ENCODE measurements around the gene HGF.

Gene HGF

GRCh38 chr7:81715984-81716588, 53.8 kb downstream of the HGF start:
- Histone ChIP-seq H3K4me3 (ENCODE audit: low read depth, low read length) (no peak overlapping the region), H3K27ac (ENCODE audit: low read depth, low read length) (no peak overlapping the region), H3K27me3 (ENCODE audit: control insufficient read depth, insufficient read depth, low read length) (no peaks in the 10 kb centered on the region)

GRCh38 chr7:81714306-81714705, 55.5 kb downstream of the HGF start:
- Histone ChIP-seq H3K36me3 (ENCODE audit: control insufficient read depth, insufficient read depth, low read length) (no peaks in the 10 kb centered on the region), H3K4me3 (ENCODE audit: low read depth, low read length) (no peak overlapping the region), H3K27me3 (ENCODE audit: control insufficient read depth, insufficient read depth, low read length) (no peaks in the 10 kb centered on the region), H3K27ac (ENCODE audit: low read depth, low read length) (no peak overlapping the region), H3K9me3 (ENCODE audit: control insufficient read depth, insufficient read depth, low read length) (no peaks in the 10 kb centered on the region), H3K9ac (ENCODE audit: low read depth, low read length) (no peak overlapping the region), H3K4me1 (ENCODE audit: control insufficient read depth, insufficient read depth, low read length) (no peaks in the 10 kb centered on the region)

More at GRCh38 chr7:81715984-81716588, 53.8 kb downstream of the HGF start:
- Histone ChIP-seq H3K9me3 (ENCODE audit: control insufficient read depth, insufficient read depth, low read length) (no peaks in the 10 kb centered on the region), H3K4me1 (ENCODE audit: control insufficient read depth, insufficient read depth, low read length) (no peaks in the 10 kb centered on the region), H3K36me3 (ENCODE audit: control insufficient read depth, insufficient read depth, low read length) (no peaks in the 10 kb centered on the region), H3K9ac (ENCODE audit: low read depth, low read length) (no peak overlapping the region)

- Histone ChIP-seq H3K27me3 (ENCODE audit: control insufficient read depth, insufficient read depth, low read length) (no peaks in the 10 kb centered on the region), H3K9ac (ENCODE audit: low read depth, low read length) (no peak overlapping the region), H3K36me3 (ENCODE audit: control insufficient read depth, insufficient read depth, low read length) (no peaks in the 10 kb centered on the region), H3K9me3 (ENCODE audit: control insufficient read depth, insufficient read depth, low read length) (no peaks in the 10 kb centered on the region), H3K4me3 (ENCODE audit: low read depth, low read length) (no peak overlapping the region), H3K27ac (ENCODE audit: low read depth, low read length) (no peak overlapping the region), H3K4me1 (ENCODE audit: control insufficient read depth, insufficient read depth, low read length) (peaks cover 8% of the 10 kb centered on the region; the same call in 1 of the 2 replicates)
These were observed 59.1 kb downstream of the HGF start for GRCh38 chr7:81710751-81711150.

- peaks cover 13% of the 10 kb centered on the region; the same call in 1 of the 2 replicates for H3K4me1 ChIP-seq (ENCODE audit: control insufficient read depth, insufficient read depth, low read length)
- H3K27ac ChIP-seq (ENCODE audit: low read depth, low read length), result no peak overlapping the region
- no peak overlapping the region for H3K4me3 ChIP-seq (ENCODE audit: low read depth, low read length)
- no peaks in the 10 kb centered on the region for H3K27me3 ChIP-seq (ENCODE audit: control insufficient read depth, insufficient read depth, low read length)
- no peaks in the 10 kb centered on the region for H3K9me3 ChIP-seq (ENCODE audit: control insufficient read depth, insufficient read depth, low read length)
- H3K9ac ChIP-seq (ENCODE audit: low read depth, low read length), result no peak overlapping the region
- no peaks in the 10 kb centered on the region for H3K36me3 ChIP-seq (ENCODE audit: control insufficient read depth, insufficient read depth, low read length)
These were observed 60.0 kb downstream of the HGF start for GRCh38 chr7:81709836-81710235.

- no peaks in the 10 kb centered on the region for H3K27me3 ChIP-seq (ENCODE audit: control insufficient read depth, insufficient read depth, low read length)
- H3K4me1 ChIP-seq (ENCODE audit: control insufficient read depth, insufficient read depth, low read length), result peaks cover 13% of the 10 kb centered on the region; the same call in 1 of the 2 replicates
- H3K9me3 ChIP-seq (ENCODE audit: control insufficient read depth, insufficient read depth, low read length), result no peaks in the 10 kb centered on the region
- no peak overlapping the region for H3K9ac ChIP-seq (ENCODE audit: low read depth, low read length)
- H3K4me3 ChIP-seq (ENCODE audit: low read depth, low read length), result no peak overlapping the region
- H3K27ac ChIP-seq (ENCODE audit: low read depth, low read length), result no peak overlapping the region
- H3K36me3 ChIP-seq (ENCODE audit: control insufficient read depth, insufficient read depth, low read length), result no peaks in the 10 kb centered on the region
These were observed 61.9 kb downstream of the HGF start for GRCh38 chr7:81707966-81708365.

GRCh38 chr7:81707196-81707595, 62.7 kb downstream of the HGF start:
- Histone ChIP-seq H3K36me3 (ENCODE audit: control insufficient read depth, insufficient read depth, low read length) (no peaks in the 10 kb centered on the region), H3K4me1 (ENCODE audit: control insufficient read depth, insufficient read depth, low read length) (peaks cover 13% of the 10 kb centered on the region; the same call in 1 of the 2 replicates), H3K9me3 (ENCODE audit: control insufficient read depth, insufficient read depth, low read length) (no peaks in the 10 kb centered on the region), H3K9ac (ENCODE audit: low read depth, low read length) (no peak overlapping the region), H3K27ac (ENCODE audit: low read depth, low read length) (no peak overlapping the region), H3K4me3 (ENCODE audit: low read depth, low read length) (no peak overlapping the region), H3K27me3 (ENCODE audit: control insufficient read depth, insufficient read depth, low read length) (no peaks in the 10 kb centered on the region)

- H3K27ac ChIP-seq (ENCODE audit: low read depth, low read length), result no peak overlapping the region
- H3K4me3 ChIP-seq (ENCODE audit: low read depth, low read length), result no peak overlapping the region
- no peaks in the 10 kb centered on the region for H3K36me3 ChIP-seq (ENCODE audit: control insufficient read depth, insufficient read depth, low read length)
- H3K4me1 ChIP-seq (ENCODE audit: control insufficient read depth, insufficient read depth, low read length), result peaks cover 13% of the 10 kb centered on the region; the same call in 1 of the 2 replicates
- no peaks in the 10 kb centered on the region for H3K9me3 ChIP-seq (ENCODE audit: control insufficient read depth, insufficient read depth, low read length)
- H3K27me3 ChIP-seq (ENCODE audit: control insufficient read depth, insufficient read depth, low read length), result no peaks in the 10 kb centered on the region
- no peak overlapping the region for H3K9ac ChIP-seq (ENCODE audit: low read depth, low read length)
These were observed 64.6 kb downstream of the HGF start for GRCh38 chr7:81705206-81705605.

- Histone ChIP-seq H3K9me3 (ENCODE audit: control insufficient read depth, insufficient read depth, low read length) (no peaks in the 10 kb centered on the region), H3K4me1 (ENCODE audit: control insufficient read depth, insufficient read depth, low read length) (peaks cover 13% of the 10 kb centered on the region; the same call in 1 of the 2 replicates), H3K27me3 (ENCODE audit: control insufficient read depth, insufficient read depth, low read length) (no peaks in the 10 kb centered on the region), H3K9ac (ENCODE audit: low read depth, low read length) (no peak overlapping the region), H3K27ac (ENCODE audit: low read depth, low read length) (no peak overlapping the region), H3K36me3 (ENCODE audit: control insufficient read depth, insufficient read depth, low read length) (no peaks in the 10 kb centered on the region), H3K4me3 (ENCODE audit: low read depth, low read length) (no peak overlapping the region)
These were observed 65.3 kb downstream of the HGF start for GRCh38 chr7:81704595-81704994.

GRCh38 chr7:81698965-81699364, 70.9 kb downstream of the HGF start:
- H3K36me3 ChIP-seq (ENCODE audit: control insufficient read depth, insufficient read depth, low read length), result no peaks in the 10 kb centered on the region
- H3K4me3 ChIP-seq (ENCODE audit: low read depth, low read length), result no peak overlapping the region
- H3K9ac ChIP-seq (ENCODE audit: low read depth, low read length), result no peak overlapping the region
- no peaks in the 10 kb centered on the region for H3K9me3 ChIP-seq (ENCODE audit: control insufficient read depth, insufficient read depth, low read length)
- H3K4me1 ChIP-seq (ENCODE audit: control insufficient read depth, insufficient read depth, low read length), result peaks cover 2% of the 10 kb centered on the region; the same call in 1 of the 2 replicates
- H3K27me3 ChIP-seq (ENCODE audit: control insufficient read depth, insufficient read depth, low read length), result no peaks in the 10 kb centered on the region
- H3K27ac ChIP-seq (ENCODE audit: low read depth, low read length), result no peak overlapping the region

GRCh38 chr7:81694711-81695110, 75.1 kb downstream of the HGF start:
- Histone ChIP-seq H3K36me3 (ENCODE audit: control insufficient read depth, insufficient read depth, low read length) (no peaks in the 10 kb centered on the region), H3K4me1 (ENCODE audit: control insufficient read depth, insufficient read depth, low read length) (peaks cover 33% of the 10 kb centered on the region), H3K27ac (ENCODE audit: low read depth, low read length) (no peak overlapping the region), H3K27me3 (ENCODE audit: control insufficient read depth, insufficient read depth, low read length) (no peaks in the 10 kb centered on the region), H3K9me3 (ENCODE audit: control insufficient read depth, insufficient read depth, low read length) (no peaks in the 10 kb centered on the region), H3K9ac (ENCODE audit: low read depth, low read length) (no peak overlapping the region), H3K4me3 (ENCODE audit: low read depth, low read length) (no peak overlapping the region)

- H3K4me3 ChIP-seq (ENCODE audit: low read depth, low read length), result no peak overlapping the region
- H3K27ac ChIP-seq (ENCODE audit: low read depth, low read length), result no peak overlapping the region
- H3K4me1 ChIP-seq (ENCODE audit: control insufficient read depth, insufficient read depth, low read length), result peaks cover 41% of the 10 kb centered on the region
- H3K9ac ChIP-seq (ENCODE audit: low read depth, low read length), result no peak overlapping the region
- H3K9me3 ChIP-seq (ENCODE audit: control insufficient read depth, insufficient read depth, low read length), result no peaks in the 10 kb centered on the region
- H3K36me3 ChIP-seq (ENCODE audit: control insufficient read depth, insufficient read depth, low read length), result no peaks in the 10 kb centered on the region
- H3K27me3 ChIP-seq (ENCODE audit: control insufficient read depth, insufficient read depth, low read length), result no peaks in the 10 kb centered on the region
These were observed 76.0 kb downstream of the HGF start for GRCh38 chr7:81693894-81694293.

Data from HUES48 (cell line).